Liver (tissue), 9 donors: ENCODE measurements around the gene UGT1A9. TPM values are rescaled to one million over a fixed set of nuclear protein-coding genes. Genes with fewer than 3 reads are reported as not detected.

Experiments
- DNase-seq: peaks from one replicate; pipeline ENCODE4 v3.0.0-alpha.2; 2017; ENCODE audit warnings: low spot score
- H3K27ac ChIP-seq, 2 donors: one replicate each; pipeline ENCODE4 v1.7.0; 2013; ENCODE audit warnings: inconsistent platforms in 2 of 2, low read length in 2 of 2, control low read depth in 1 of 2, low read depth in 1 of 2, mild to moderate bottlenecking in 1 of 2
- H3K27me3 ChIP-seq, 4 donors: one replicate each; pipeline versions ENCODE4 v1.6.1 to v1.7.0; 2013; ENCODE audit warnings: low read length in 3 of 4, inconsistent platforms in 1 of 4, mild to moderate bottlenecking in 1 of 4, moderate library complexity in 1 of 4; ENCODE audit not compliant: control insufficient read depth in 4 of 4, insufficient read depth in 4 of 4
- H3K36me3 ChIP-seq, 4 donors: one replicate each; pipeline versions ENCODE4 v1.6.1 to v1.7.0; 2013; ENCODE audit warnings: low read length in 3 of 4, mild to moderate bottlenecking in 3 of 4, low read depth in 1 of 4, moderate library complexity in 1 of 4; ENCODE audit not compliant: control insufficient read depth in 4 of 4, insufficient read depth in 3 of 4
- H3K4me1 ChIP-seq, 4 donors: one replicate each; pipeline versions ENCODE4 v1.6.1 to v1.7.0; 2013; ENCODE audit warnings: low read length in 3 of 4, mild to moderate bottlenecking in 3 of 4, moderate library complexity in 1 of 4; ENCODE audit not compliant: control insufficient read depth in 4 of 4, insufficient read depth in 4 of 4
- H3K4me3 ChIP-seq, 3 donors: one replicate each; pipeline versions ENCODE4 v1.6.1 to v1.7.0; 2013; ENCODE audit warnings: low read length in 3 of 3, control low read depth in 1 of 3, low read depth in 1 of 3, mild to moderate bottlenecking in 1 of 3
- H3K9ac ChIP-seq, 2 donors: one replicate each; pipeline ENCODE4 v1.7.0; 2013; ENCODE audit warnings: low read length in 2 of 2, mild to moderate bottlenecking in 2 of 2, moderate library complexity in 2 of 2, control low read depth in 1 of 2, low read depth in 1 of 2
- H3K9me3 ChIP-seq, 4 donors: one replicate each; pipeline versions ENCODE4 v1.6.1 to v1.7.0; 2013; ENCODE audit warnings: low read length in 3 of 4; ENCODE audit not compliant: control insufficient read depth in 4 of 4
- ATF3 ChIP-seq: IDR thresholded peaks from 2 replicates; pipeline ENCODE4 v1.6.1; 2016; ENCODE audit warnings: antibody characterized with exemption
- FOXA1 ChIP-seq: IDR thresholded peaks from 2 replicates; pipeline ENCODE4 v1.6.1; 2016; ENCODE audit warnings: antibody characterized with exemption
- FOXA2 ChIP-seq: IDR thresholded peaks from 2 replicates; pipeline ENCODE4 v1.6.1; 2016; ENCODE audit warnings: antibody characterized with exemption
- GABPA ChIP-seq, 2 donors: IDR thresholded peaks in 1 of 2; conservative IDR thresholded peaks in 1 of 2; 2 replicates each; pipeline ENCODE4 v1.6.1; 2016; ENCODE audit warnings: antibody characterized with exemption in 2 of 2, mild to moderate bottlenecking in 1 of 2, moderate library complexity in 1 of 2
- HNF4A ChIP-seq, 2 donors: conservative IDR thresholded peaks; 2 replicates each; pipeline ENCODE4 v1.6.1; 2016; ENCODE audit warnings: antibody characterized with exemption in 2 of 2, mild to moderate bottlenecking in 2 of 2
- HNF4G ChIP-seq: IDR thresholded peaks from 2 replicates; pipeline ENCODE4 v1.6.1; 2016; ENCODE audit warnings: antibody characterized with exemption
- MAX ChIP-seq: IDR thresholded peaks from 2 replicates; pipeline ENCODE4 v1.6.1; 2016; ENCODE audit warnings: antibody characterized with exemption
- NR2F2 ChIP-seq: IDR thresholded peaks from 2 replicates; pipeline ENCODE4 v1.6.1; 2016; ENCODE audit warnings: antibody characterized with exemption
- RAD21 ChIP-seq, 2 donors: IDR thresholded peaks; 2 replicates each; pipeline ENCODE4 v1.6.1; 2016; ENCODE audit warnings: antibody characterized with exemption in 2 of 2, mild to moderate bottlenecking in 2 of 2
- REST ChIP-seq: IDR thresholded peaks from 2 replicates; pipeline ENCODE4 v1.6.1; 2016; ENCODE audit warnings: antibody characterized with exemption, mild to moderate bottlenecking
- RXRA ChIP-seq, 2 donors: IDR thresholded peaks; 2 replicates each; pipeline ENCODE4 v1.6.1; 2017 to 2018; ENCODE audit warnings: antibody characterized with exemption in 2 of 2, mild to moderate bottlenecking in 1 of 2
- SP1 ChIP-seq: IDR thresholded peaks from 2 replicates; pipeline ENCODE4 v1.6.1; 2018; ENCODE audit warnings: antibody characterized with exemption, mild to moderate bottlenecking
- TAF1 ChIP-seq: conservative IDR thresholded peaks from 2 replicates; pipeline ENCODE4 v1.6.1; 2016; ENCODE audit warnings: antibody characterized with exemption, mild to moderate bottlenecking
- YY1 ChIP-seq: IDR thresholded peaks from 2 replicates; pipeline ENCODE4 v1.6.1; 2016; ENCODE audit warnings: antibody characterized with exemption, mild to moderate bottlenecking
- WGBS: extraction: QIAGEN DNeasy Blood & Tissue Kit; methylation state at CpG from one replicate; pipeline ENCODE4 v1.1.7; 2013; 5-methylcytosine and 5-hydroxymethylcytosine counted together
- polyA plus RNA-seq, 2 donors: library from polyadenylated mRNA; stranded (reverse) in 1 of 2; unstranded in 1 of 2; fragments of 200-250 nt in 1 of 2; fragments of >200 nt in 1 of 2; fragmentation: Nextera tagmentation in 1 of 2; extraction: Ambion mirVana in 1 of 2; gene quantifications; one replicate each; pipeline versions ENCODE4 v1.2.1 to v1.2.3, GENCODE V29; 2013 to 2015
- total RNA-seq, 2 donors: library from RNA; depleted of rRNA; stranded (reverse); fragments of >200 nt; gene quantifications; one replicate each; pipeline ENCODE4 v1.2.3, GENCODE V29; 2014
- donor health status: healthy.
- donor health status: healthy.
- donor health status: healthy.
- donor health status: healthy.
- donor health status: healthy.

The UGT1A9 gene
- total and polyA plus RNA-seq, 4 donors: 14.3 to 62.3 (median 23.8) TPM; not detected in 1

- H3K27ac ChIP-seq: peak overlapping the region; percentile 87 to 88
- 88% methylated on average over 8 of the region's 8 CpGs for WGBS
- no peak for DNase-seq
Observed at GRCh38 chr2:233821709-233822100, 150.0 kb downstream of the UGT1A9 start.

GRCh38 chr2:233822101-233822771 is 150.5 kb downstream of the UGT1A9 start:
- Histone ChIP-seq H3K36me3 (no peaks in the 10 kb centered on the region), H3K4me1 (peaks cover 6 to 38% (median 24%) of the 10 kb centered on the region in 4 donors), H3K9me3 (no peaks in the 10 kb centered on the region), H3K27me3 (no peaks in the 10 kb centered on the region), H3K9ac (peak overlapping the region; percentile 32 to 68), H3K27ac (peak overlapping the region; percentile 87 to 88), H3K4me3 (peak overlapping the region in 1 of 3 donors; percentile 38)
- DNase-seq: no peak
- 64% methylated on average over 21 of the region's 21 CpGs for WGBS
- peak in 1 of 2 donors; percentile 71 for TF ChIP-seq RXRA (IDR thresholded peaks at IDR 0.05)
- no peak for TF ChIP-seq SP1
- TF ChIP-seq FOXA1: no peak
- peak in 1 of 2 donors; percentile 63 for TF ChIP-seq HNF4A (conservative IDR thresholded peaks at IDR 0.05)
- TF ChIP-seq ATF3: no peak
- TF ChIP-seq HNF4G: no peak
- no peak for TF ChIP-seq MAX

More at GRCh38 chr2:233821709-233822100, 150.0 kb downstream of the UGT1A9 start:
- peaks cover 6 to 38% (median 24%) of the 10 kb centered on the region in 4 donors for H3K4me1 ChIP-seq
- H3K27me3 ChIP-seq: no peaks in the 10 kb centered on the region
- no peak overlapping the region for H3K9ac ChIP-seq
- H3K4me3 ChIP-seq: no peak overlapping the region
- TF ChIP-seq SP1: no peak
- TF ChIP-seq FOXA2: no peak
- TF ChIP-seq TAF1: no peak
- no peak for TF ChIP-seq RAD21 (IDR thresholded peaks at IDR 0.05)
- no peak for TF ChIP-seq ATF3
- no peak for TF ChIP-seq FOXA1
- TF ChIP-seq GABPA (IDR thresholded peaks at IDR 0.05 in 1 of 2, conservative IDR thresholded peaks at IDR 0.05 in 1 of 2): no peak
- no peak for TF ChIP-seq YY1
- no peak for TF ChIP-seq REST
- TF ChIP-seq NR2F2: no peak
- H3K9me3 ChIP-seq: no peaks in the 10 kb centered on the region
- no peaks in the 10 kb centered on the region for H3K36me3 ChIP-seq

Other genes starting within 250 kb of the UGT1A9 start
- 10 to 100 TPM; 12.0 to 29.0 TPM for gene USP40, start 105.1 kb upstream of the UGT1A9 start, total RNA-seq
- gene USP40, start 105.1 kb upstream of the UGT1A9 start, polyA plus RNA-seq: 10 to 100 TPM; 13.7 to 20.4 TPM
- gene UGT1A8, start 54.3 kb upstream of the UGT1A9 start, total RNA-seq: under 1 TPM in 1 of 2 donors, not detected in 1; 0.17 TPM
- gene UGT1A8, start 54.3 kb upstream of the UGT1A9 start, polyA plus RNA-seq: under 1 TPM; 0.48 to 0.51 TPM
- under 1 TPM in 1 of 2 donors, not detected in 1; 0.08 TPM for gene UGT1A10, start 35.5 kb upstream of the UGT1A9 start, total RNA-seq
- gene UGT1A10, start 35.5 kb upstream of the UGT1A9 start, polyA plus RNA-seq: under 1 TPM in 1 of 2 donors, not detected in 1; 0.08 TPM
- 1 to 10 TPM in 1 of 2 donors, not detected in 1; 2.2 TPM for gene UGT1A7, start 10.0 kb downstream of the UGT1A9 start, total RNA-seq
- under 1 TPM; 0.02 to 0.38 TPM for gene UGT1A7, start 10.0 kb downstream of the UGT1A9 start, polyA plus RNA-seq
- 10 to 100 TPM in 1 of 2 donors, not detected in 1; 46.5 TPM for gene UGT1A6, start 21.0 kb downstream of the UGT1A9 start, total RNA-seq
- 100 to 1,000 TPM in 1 of 2 donors, 10 to 100 TPM in 1; 33.4 to 103 TPM for gene UGT1A6, start 21.0 kb downstream of the UGT1A9 start, polyA plus RNA-seq
- gene UGT1A5, start 41.0 kb downstream of the UGT1A9 start, total RNA-seq: 1 to 10 TPM in 1 of 2 donors, not detected in 1; 1.6 TPM
- gene UGT1A5, start 41.0 kb downstream of the UGT1A9 start, polyA plus RNA-seq: 1 to 10 TPM in 1 of 2 donors, under 1 TPM in 1; 0.14 to 1.8 TPM
- gene UGT1A4, start 46.8 kb downstream of the UGT1A9 start, total RNA-seq: 100 to 1,000 TPM in 1 of 2 donors, not detected in 1; 136 TPM
- gene UGT1A4, start 46.8 kb downstream of the UGT1A9 start, polyA plus RNA-seq: 100 to 1,000 TPM; 103 to 446 TPM
- gene UGT1A3, start 57.1 kb downstream of the UGT1A9 start, total RNA-seq: 10 to 100 TPM in 1 of 2 donors, not detected in 1; 18.2 TPM
- gene UGT1A3, start 57.1 kb downstream of the UGT1A9 start, polyA plus RNA-seq: 10 to 100 TPM in 1 of 2 donors, 1 to 10 TPM in 1; 7.0 to 61.6 TPM
- 100 to 1,000 TPM in 1 of 2 donors, not detected in 1; 145 TPM for gene UGT1A1, start 88.4 kb downstream of the UGT1A9 start, total RNA-seq
- gene UGT1A1, start 88.4 kb downstream of the UGT1A9 start, polyA plus RNA-seq: 100 to 1,000 TPM; 288 to 386 TPM
- under 1 TPM in 1 of 2 donors, not detected in 1; 0.08 TPM for gene MROH2A, start 106.4 kb downstream of the UGT1A9 start, total RNA-seq
- gene MROH2A, start 106.4 kb downstream of the UGT1A9 start, polyA plus RNA-seq: under 1 TPM; 0.09 to 0.28 TPM
- gene HJURP, start 182.6 kb downstream of the UGT1A9 start, total RNA-seq: 10 to 100 TPM in 1 of 2 donors, under 1 TPM in 1; 0.08 to 32.9 TPM
- gene HJURP, start 182.6 kb downstream of the UGT1A9 start, polyA plus RNA-seq: 1 to 10 TPM in 1 of 2 donors, under 1 TPM in 1; 0.94 to 1.9 TPM
- gene TRPM8, start 245.5 kb downstream of the UGT1A9 start, total RNA-seq: 10 to 100 TPM in 1 of 2 donors, 1 to 10 TPM in 1; 1.1 to 79.2 TPM
- gene TRPM8, start 245.5 kb downstream of the UGT1A9 start, polyA plus RNA-seq: 10 to 100 TPM; 19.8 to 46.5 TPM